Measurements from ENCODE around the gene CD34. TPM values are rescaled to one million over a fixed set of nuclear protein-coding genes. Genes with fewer than 3 reads are reported as not detected.
"Not testable (repeated sequence)": the region's sequence is repeated elsewhere in the genome, so short reads cannot be mapped to it uniquely, and the experiment has no call there.

CD34 gene
- total RNA-seq, 2 experiments from 2014 or later = 0.04 TPM; not detected in 1

DNA sequence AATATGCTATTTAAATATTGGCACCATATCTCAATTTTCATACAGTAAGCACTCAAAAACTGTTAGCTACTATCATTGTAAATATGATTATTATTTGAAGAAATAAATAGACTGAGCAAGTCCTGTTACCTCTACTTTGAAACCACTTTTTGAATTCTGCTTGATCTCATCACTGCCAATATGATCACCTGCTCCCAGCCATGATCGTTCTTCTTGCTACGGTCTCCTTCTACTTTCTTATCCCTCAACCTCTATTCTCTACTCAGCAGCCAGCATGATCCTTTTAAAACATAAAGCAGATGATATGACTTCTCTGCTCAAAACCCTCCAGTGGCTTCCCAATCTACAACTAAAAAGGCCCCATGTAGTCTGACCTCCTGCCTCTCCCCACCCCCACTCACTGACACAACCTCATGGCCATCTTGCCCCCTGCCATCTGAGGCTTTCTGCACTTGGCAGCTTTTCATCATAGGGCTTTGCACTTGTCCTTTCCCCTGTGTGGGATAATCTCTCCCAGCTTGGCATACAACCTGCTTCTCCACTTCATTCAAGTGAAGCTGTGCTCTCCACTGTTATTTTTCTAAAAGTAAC is 27.2 kb downstream of the CD34 start:
- ChIA-PET CTCF (interaction anchor here (1.6 to 6.9 kb wide), 9 partner anchors 10 to 85 kb away, joined by 5 to 105 read pairs (median 14); no protein-coding TSS in a partner anchor), POLR2A (interaction anchor here (1.0 to 1.6 kb wide), 1 partner anchor 15 kb away, joined by 3 to 10 read pairs; no protein-coding TSS in a partner anchor)

DNA sequence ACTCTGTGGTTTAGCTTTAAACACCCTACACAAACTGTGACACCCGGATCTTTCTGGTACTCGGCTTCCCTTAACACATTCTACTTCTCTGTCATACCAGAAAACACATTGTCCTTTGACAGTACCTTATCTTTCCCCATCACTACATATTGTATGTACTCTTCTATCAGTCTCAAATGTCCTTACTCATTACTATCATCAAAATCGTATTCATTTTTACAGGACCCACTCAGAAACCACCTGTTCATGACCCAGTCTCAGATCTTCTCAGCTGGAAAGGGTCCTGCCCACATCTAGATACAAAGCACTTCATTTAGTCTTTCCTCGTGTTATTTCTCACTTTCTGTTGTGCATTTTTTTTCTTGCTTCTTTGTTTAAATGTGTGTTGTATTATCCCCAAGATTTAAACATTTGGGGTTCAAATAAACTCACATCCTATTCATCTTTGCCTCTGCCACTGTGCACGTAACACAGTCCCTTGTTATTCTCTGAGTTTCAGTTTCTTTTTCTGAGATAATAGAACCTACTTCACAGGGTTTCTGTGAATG is 27.7 kb downstream of the CD34 start:
- POLR2A ChIA-PET = interaction anchor here (1.0 kb wide), 1 partner anchor 14 kb away, joined by 3 read pairs; no protein-coding TSS in a partner anchor
- CTCF ChIA-PET = interaction anchor here (1.0 to 6.9 kb wide), 7 partner anchors 9 to 78 kb away, joined by 3 to 105 read pairs (median 16); no protein-coding TSS in a partner anchor

DNA sequence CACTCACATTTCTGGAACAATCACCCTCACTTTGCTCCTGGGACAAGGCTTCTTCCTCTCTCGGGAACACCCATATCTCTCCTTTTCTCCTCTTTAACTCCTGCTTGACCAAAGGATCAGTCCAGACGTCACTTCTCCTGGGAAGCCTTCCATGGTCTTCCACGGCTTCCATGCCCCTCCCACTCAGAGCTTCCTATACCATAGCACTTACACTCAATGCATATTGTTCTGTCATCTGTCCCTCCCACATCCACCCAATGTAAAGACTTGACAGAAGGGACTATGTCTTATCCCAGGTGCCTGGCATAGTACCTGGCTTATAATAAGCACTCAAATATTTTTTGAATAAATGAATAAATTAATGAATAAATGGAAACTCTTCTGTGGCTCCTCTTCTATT is 28.2 kb downstream of the CD34 start:
- ChIA-PET CTCF (interaction anchor here (1.0 to 6.9 kb wide), 5 partner anchors 9 to 78 kb away, joined by 3 to 105 read pairs (median 47); no protein-coding TSS in a partner anchor), POLR2A (interaction anchor here (1.0 kb wide), 1 partner anchor 13 kb away, joined by 3 read pairs; no protein-coding TSS in a partner anchor)

DNA sequence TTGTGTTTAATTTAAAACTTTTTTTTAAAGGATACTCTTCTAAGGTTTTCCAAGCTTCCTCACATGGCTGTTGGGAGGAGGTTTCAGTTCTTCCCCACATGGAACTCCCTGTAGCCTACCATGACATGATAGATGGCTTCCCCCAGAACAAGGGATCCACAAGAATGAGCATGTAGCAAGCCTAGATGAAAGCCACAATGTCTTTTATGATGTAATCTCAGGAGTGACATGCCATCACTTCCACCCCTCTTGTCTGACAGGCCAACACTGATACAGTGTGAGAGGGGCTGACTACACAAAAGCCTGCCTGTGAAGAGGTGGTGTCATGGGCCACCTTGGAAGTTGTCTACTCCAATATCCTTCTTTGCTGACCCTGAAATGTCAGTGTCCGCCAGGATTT is 32.0 kb downstream of the CD34 start:
- ChIA-PET CTCF (interaction anchor here (1.3 to 2.2 kb wide), 2 partner anchors 10 to 84 kb away, joined by 3 to 10 read pairs; no protein-coding TSS in a partner anchor), POLR2A (interaction anchor here (0.7 kb wide), 1 partner anchor 215 kb away, joined by 3 read pairs; no protein-coding TSS in a partner anchor)

DNA sequence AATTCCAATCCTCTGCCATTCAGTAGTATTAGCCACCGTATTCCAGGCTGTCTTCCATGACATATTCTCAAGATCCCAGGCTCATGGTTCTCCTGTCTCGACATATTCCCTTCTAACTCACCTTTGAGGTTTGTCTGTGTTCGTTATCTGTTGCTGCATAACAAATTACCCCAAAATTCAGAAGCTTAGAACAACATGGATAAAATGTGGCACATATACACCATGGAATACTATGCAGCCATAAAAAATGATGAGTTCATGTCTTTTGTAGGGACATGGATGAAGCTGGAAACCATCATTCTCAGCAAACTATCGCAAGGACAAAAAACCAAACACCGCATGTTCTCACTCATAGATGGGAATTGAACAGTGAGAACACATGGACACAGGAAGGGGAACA is 33.0 kb downstream of the CD34 start:
- POLR2A ChIA-PET = not testable (repeated sequence)
- CTCF ChIA-PET = interaction anchor here (1.3 to 2.2 kb wide), 2 partner anchors 9 to 85 kb away, joined by 3 to 10 read pairs; no protein-coding TSS in a partner anchor

DNA sequence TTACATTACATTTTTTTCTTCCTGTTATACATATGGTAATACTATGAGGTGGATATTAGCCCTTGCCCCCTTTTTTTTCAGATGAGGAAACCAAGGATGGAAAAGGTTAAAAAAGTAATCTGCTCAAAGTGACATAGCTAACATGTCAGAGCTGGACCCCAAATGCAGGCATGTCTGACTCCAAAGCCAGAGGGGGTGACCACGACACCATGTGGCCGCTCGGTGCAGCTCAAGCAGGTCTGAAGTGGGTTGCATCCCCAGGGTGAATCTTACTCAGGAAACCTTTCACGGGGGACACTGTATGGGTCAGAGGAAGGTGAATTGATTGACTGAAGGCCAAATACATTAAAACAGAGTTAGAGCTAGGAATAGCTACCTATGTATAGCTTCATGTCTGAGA is 34.8 kb downstream of the CD34 start:
- ChIA-PET CTCF (interaction anchor here (0.9 to 5.8 kb wide), 6 partner anchors 9 to 87 kb away, joined by 3 to 53 read pairs (median 4); no protein-coding TSS in a partner anchor), POLR2A (interaction anchor here (1.0 kb wide), 1 partner anchor 50 kb away, joined by 3 read pairs; no protein-coding TSS in a partner anchor)

DNA sequence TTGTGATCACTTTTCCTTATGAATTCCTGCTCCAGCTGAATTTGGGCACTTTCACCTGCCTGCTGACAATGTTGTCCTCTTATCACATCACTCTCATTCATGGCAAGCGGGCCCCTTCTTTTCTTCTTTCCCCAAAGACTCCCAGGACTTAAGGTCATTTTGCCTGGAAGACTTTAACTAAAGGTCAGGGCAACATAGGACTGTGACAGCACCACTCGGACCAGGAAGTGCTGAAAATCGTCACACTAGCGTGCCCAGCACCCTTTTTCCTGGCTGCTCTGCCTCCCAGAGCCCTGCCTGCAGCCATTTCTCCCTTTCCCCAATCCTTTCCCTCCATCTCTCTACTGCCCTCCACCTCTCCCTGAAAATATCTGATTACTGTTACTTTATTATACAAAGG is 35.4 kb downstream of the CD34 start:
- CTCF ChIA-PET = interaction anchor here (0.9 to 16.4 kb wide), 6 partner anchors 10 to 88 kb away, joined by 3 to 215 read pairs (median 6); no protein-coding TSS in a partner anchor
- POLR2A ChIA-PET = no interaction called here

DNA sequence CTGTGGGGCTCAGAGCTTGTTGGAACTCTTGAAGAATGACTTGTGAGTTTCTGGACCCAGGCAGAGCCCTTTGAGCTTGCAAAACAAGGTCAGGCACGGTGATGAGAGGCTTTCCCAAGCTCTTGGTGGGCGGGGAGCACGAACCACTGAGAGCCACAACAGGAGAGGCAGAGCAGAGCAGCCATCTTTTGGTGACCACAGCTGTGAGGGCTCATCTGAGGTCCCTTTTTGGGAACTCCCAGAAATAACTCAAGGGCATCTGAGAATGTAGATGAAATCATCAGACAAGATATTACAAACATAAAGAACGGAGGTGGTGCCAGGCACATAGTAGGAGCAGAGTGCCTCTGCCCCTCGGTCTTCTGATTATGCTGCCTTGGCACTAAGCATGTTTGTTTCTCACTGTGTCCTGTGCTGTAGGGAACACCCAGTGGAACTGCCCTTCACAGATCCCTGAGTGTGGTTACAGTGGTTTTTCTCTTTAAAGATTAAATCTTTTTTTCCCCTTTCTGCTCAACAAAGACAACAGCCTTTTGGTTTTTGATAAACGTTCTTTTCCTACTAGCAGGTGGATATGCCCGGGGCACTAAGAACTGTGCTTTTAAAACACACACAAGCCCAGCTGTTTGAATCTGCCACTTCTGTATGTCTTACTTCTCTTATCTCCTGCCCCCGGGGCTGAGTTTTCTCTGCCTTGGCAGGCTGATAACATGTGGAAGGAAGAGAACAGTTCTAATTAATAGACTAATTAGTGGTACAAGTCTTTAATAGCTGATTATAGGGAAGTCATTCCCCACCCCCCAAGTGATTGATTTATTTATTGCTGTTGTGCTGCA is 37.7 kb downstream of the CD34 start:
- CTCF ChIA-PET = interaction anchor here (0.8 to 16.4 kb wide), 7 partner anchors 12 to 90 kb away, joined by 3 to 215 read pairs (median 4); no protein-coding TSS in a partner anchor

DNA sequence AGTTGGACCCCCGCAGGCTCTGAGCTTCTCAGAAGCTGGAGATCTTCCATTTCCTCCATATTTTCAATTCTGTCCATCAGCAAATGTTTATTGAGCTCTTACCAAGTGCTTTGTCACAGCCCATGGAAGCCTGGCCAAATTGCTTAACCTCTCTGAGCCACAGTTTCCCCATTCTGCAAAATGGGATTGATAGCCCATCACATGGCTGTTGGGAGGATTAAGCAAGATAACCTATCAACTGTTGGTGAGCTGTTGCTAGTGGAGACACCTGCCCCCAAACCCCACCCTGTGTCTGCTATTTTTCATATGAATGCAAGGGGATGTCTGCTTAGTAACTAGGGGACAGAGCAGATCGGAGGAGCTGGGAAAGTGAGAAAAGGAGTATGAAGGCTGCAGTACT is 38.3 kb downstream of the CD34 start:
- CTCF ChIA-PET = interaction anchor here (1.0 to 16.4 kb wide), 7 partner anchors 12 to 90 kb away, joined by 3 to 215 read pairs (median 4); no protein-coding TSS in a partner anchor
- POLR2A ChIA-PET = interaction anchor here (1.1 kb wide), 1 partner anchor 13 kb away, joined by 3 read pairs; no protein-coding TSS in a partner anchor

More for the DNA sequence above, 37.7 kb downstream of the CD34 start:
- POLR2A ChIA-PET = interaction anchor here (1.1 kb wide), 1 partner anchor 12 kb away, joined by 3 read pairs; no protein-coding TSS in a partner anchor

DNA sequence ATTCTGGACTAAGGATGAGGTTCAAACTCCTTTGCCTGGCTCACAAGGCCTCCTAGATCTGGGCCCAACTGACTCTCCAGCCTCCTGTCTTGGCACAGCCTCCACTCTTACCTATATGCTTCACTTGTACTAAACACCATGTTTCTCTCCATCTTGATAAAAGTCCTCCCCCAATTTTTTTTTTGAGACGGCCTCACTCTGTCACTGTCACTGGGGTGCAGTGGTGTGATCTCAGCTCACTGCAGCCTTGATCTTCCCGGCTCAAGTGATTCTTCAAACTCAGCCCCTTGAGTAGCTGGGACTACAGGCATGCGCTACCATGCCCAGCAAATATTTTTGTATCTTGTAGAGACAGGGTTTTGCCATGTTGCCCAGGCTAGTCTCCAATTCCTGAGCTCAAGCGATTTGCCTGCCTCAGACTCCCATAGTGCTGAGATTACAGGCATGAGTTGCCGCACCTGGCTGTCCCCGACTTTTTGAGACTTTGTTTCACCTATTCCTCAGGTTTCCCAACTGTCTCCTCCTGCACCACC is 39.7 kb downstream of the CD34 start:
- POLR2A ChIA-PET = interaction anchor here (1.0 kb wide), 1 partner anchor 92 kb away, joined by 3 read pairs; no protein-coding TSS in a partner anchor
- CTCF ChIA-PET = interaction anchor here (0.9 to 16.4 kb wide), 7 partner anchors 9 to 92 kb away, joined by 3 to 215 read pairs (median 4); no protein-coding TSS in a partner anchor

DNA sequence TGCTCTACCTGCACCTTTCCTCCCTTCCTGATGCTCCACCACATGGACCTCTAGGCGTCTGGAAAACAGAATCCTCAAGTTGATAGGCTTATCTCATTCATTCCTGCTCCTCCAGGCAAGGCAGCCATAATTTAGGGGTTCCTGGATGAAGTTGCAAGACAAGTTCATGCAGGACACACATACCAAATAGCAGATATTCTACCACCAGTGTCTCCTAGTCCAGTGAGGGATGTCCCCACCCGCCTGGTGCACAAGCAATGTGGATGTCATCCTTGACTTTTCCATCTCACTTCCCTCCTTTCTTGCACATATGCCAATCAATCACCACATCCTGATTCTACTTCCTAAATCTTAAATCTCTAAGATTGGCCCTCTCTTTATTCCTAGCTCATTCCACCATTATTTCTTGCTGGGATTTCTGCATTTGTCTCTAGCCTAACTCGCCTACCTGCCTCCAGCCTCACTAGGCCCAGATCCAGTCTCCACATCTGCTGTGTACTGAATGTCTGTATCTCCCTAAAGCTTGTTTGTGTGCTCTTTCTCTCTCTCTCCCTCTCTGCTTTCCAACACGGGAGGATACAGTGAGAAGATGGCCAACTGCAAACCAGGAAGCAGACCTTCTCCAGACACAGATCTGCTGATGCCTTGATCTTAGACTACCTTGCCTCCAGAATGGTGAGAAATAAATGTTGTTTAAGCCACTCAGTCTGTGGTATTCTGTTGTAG is 40.5 kb downstream of the CD34 start:
- CTCF ChIA-PET = interaction anchor here (0.9 to 16.4 kb wide), 7 partner anchors 10 to 93 kb away, joined by 3 to 215 read pairs (median 5); no protein-coding TSS in a partner anchor
- POLR2A ChIA-PET = no interaction called here

DNA sequence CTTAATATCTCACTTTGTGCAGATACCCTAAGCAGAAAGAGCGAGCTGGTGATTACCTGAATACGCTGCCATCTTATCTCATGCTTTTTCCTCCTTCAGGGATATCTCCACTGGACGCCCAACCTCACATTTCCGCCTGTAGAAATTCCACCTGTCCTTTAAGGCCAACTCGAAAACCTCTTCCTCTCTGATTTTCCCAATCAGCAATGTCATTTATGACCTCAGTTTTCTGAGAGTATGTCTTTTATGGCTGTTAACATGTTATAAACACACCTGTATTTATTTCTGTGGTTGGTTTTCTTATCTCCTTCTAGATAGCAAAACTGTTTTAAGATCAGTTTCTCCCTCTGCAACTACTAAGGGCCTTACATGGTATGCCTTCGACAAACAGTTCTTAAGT is 41.1 kb downstream of the CD34 start:
- ChIA-PET POLR2A (interaction anchor here (1.2 to 1.5 kb wide), 4 partner anchors 13 to 43 kb away, joined by 3 to 17 read pairs (median 6); no protein-coding TSS in a partner anchor), CTCF (interaction anchor here (0.6 to 16.4 kb wide), 11 partner anchors 8 to 112 kb away, joined by 3 to 215 read pairs (median 10); no protein-coding TSS in a partner anchor)

DNA sequence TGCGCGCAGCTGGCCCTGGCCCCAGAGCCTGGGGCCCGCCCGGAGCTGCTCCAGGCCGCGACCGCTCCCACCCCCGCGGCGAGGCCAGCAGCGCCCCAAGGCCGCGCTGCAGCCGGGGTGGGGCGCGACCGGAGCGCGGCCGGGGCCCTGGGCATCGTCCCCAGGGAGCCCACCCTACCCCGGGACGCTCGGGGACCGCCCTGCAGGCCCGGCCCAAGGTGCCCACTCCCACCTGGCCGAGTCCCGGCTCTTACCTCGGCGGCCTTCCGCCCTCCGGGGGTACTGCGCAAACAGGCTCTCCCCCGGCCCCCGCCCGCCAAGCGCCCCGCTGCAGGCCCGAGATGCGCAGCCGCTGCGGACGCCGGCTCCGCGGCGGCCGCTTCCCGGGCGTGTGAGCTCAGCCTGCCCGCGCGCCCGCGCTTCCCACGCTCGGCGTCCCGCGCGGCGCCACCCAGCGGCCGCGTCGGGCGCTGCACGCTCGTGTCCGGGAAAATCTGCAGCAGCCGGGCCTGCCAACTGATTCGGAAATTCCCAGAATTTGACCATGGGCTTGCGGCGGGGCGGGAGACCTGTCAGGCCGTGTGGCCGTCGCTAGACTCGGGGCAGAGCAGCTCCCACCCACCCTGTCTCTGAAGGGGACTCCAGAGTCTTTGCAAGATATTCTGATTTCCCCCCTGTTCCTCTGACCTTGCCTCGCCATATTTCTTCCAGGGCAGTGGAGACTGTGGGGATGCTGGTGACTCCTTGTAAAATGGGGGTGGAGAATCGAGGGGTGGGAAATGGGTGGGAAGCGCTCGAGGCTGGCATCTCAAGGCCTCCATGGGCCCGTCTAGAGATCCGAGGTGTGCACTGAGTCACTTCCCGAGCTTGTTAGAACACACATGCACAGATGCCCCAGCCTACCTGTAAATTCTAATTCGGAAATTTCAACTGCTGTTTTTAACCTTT is 41.9 kb downstream of the CD34 start:
- ChIA-PET POLR2A (interaction anchor here (0.9 to 2.6 kb wide), 7 partner anchors 14 to 72 kb away, joined by 3 to 17 read pairs (median 4); no protein-coding TSS in a partner anchor), CTCF (interaction anchor here (0.6 to 16.4 kb wide), 12 partner anchors 9 to 113 kb away, joined by 3 to 215 read pairs (median 8); no protein-coding TSS in a partner anchor)

DNA sequence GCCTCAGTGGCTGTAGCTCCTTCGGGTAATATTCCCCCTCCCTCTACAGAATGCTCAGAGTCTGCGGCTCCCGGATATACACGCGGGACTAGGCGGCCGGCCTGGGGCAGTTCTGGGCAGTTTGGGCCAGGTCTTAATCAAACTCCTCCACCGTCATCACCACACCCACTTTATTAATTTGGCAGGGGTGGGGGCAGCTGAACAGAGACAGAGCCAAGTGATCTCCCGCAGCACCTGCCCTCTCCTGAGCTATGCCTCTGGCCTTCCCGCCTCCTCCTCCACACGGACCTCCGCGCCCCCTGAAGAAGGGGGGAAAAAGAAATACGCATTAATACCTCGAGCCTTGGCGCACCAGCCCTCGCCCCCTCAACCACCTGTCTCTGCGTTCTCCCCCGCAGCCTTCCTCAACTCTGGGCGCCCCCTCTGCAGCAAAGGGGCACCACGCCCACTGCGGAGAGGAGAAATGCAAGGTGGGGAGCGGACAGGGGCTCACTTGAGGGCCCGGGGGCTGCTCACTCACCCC is 42.6 kb downstream of the CD34 start:
- CTCF ChIA-PET = interaction anchor here (1.1 to 16.4 kb wide), 10 partner anchors 10 to 95 kb away, joined by 3 to 215 read pairs (median 10); no protein-coding TSS in a partner anchor
- POLR2A ChIA-PET = interaction anchor here (0.9 to 2.6 kb wide), 8 partner anchors 15 to 71 kb away, joined by 3 to 17 read pairs (median 4); no protein-coding TSS in a partner anchor

DNA sequence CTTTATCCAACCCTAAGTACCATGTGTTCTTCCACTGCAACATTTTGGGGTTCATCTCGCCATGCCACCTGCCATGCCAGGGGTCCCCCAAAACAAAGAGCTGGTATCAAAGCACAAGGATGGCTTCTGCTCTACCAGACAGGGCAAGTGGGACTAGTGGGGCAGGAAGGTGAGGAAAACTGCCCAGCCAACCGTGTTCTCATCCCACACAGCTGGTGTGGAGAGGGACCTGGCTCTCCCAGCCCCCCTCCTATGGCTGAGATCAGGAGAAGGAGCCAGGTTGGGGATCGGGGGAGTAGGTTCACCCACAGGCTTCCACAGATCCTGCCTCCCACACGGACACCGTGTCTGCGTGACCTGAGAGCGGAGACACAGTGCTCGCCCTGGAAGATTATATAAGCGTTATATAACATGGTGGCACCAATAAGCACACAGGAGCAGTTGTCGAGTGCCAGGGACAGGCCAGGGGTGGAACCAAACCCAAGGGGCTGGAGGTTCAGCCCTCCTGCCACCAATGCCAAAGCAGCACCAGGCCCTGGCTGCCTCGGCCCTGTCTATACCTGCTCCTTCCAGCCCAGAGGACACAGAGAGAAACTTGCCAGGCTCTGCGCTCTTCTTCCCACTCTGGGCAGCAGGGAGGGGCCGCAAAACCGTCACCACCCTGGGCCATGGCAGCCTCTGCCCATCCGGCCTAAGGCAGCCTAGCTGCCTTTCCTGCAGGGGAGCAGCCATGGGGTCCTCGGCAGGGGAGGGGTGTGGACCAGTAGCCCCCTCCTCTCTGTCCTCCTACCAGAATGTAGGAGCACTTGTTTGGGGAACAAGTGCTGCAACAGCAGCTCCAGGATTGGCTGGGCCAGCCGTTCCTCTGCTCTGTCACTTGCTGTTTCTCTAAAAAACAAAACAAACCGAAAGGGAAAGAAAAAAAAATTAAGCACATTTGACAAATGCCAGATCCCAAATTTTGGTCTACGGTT is 43.5 kb downstream of the CD34 start:
- ChIA-PET CTCF (interaction anchor here (2.1 to 16.4 kb wide), 6 partner anchors 11 to 96 kb away, joined by 5 to 215 read pairs (median 13); no protein-coding TSS in a partner anchor), POLR2A (interaction anchor here (0.9 to 2.6 kb wide), 4 partner anchors 17 to 70 kb away, joined by 3 to 13 read pairs (median 4); no protein-coding TSS in a partner anchor)

Measured in activated CD8-positive, alpha-beta memory T cell treated with anti-CD3 and anti-CD28 coated beads for 36 hours (primary cell).